ENCODE measurements around the gene IFNLR1.

IFNLR1 gene

DNA sequence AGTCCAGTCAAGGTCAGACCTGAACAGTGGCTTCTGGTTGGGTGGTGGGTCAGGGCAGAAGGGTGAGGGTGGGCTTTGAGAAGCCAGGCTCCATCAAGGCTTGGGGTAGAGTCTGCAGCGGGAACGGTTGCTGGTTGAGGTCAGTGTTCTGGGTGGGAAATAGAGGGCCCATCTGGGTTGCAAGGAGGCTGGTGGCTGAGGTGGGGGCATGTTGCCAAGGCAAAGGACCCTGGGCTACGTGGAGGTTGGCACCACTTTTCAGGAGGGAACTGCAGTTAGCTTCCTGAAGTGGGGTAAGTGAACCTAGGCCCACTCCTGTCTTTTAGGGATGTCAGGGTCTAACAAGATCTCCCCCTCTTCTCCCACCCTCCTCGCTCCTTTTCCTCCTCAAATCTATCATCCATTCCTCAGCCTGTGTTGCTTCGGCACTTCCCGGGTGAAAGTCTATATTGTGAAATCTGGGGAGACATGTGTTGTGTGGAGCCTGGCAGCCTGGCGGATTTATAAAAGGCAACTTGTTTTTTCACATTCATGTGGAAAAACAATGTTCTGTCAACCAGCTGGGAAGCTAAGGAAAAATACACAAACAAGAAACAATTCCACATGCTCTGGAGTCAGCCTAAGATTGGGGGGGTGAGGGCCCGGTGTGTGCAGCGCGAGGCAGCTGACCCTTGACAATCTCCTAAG, 45.6 kb downstream of the IFNLR1 start:
- no peak for DNase-seq (ENCODE audit: extremely low read depth, insufficient read length)
- Histone ChIP-seq H3K36me3 (ENCODE audit: control insufficient read depth, insufficient read depth, low read length) (no peaks in the 10 kb centered on the region), H3K4me3 (replicated peaks; ENCODE audit: low read depth, low read length) (no peak overlapping the region), H3K27me3 (replicated peaks; ENCODE audit: control insufficient read depth, insufficient read depth, low read length) (no peaks in the 10 kb centered on the region)
- TF ChIP-seq, protein P1, sequence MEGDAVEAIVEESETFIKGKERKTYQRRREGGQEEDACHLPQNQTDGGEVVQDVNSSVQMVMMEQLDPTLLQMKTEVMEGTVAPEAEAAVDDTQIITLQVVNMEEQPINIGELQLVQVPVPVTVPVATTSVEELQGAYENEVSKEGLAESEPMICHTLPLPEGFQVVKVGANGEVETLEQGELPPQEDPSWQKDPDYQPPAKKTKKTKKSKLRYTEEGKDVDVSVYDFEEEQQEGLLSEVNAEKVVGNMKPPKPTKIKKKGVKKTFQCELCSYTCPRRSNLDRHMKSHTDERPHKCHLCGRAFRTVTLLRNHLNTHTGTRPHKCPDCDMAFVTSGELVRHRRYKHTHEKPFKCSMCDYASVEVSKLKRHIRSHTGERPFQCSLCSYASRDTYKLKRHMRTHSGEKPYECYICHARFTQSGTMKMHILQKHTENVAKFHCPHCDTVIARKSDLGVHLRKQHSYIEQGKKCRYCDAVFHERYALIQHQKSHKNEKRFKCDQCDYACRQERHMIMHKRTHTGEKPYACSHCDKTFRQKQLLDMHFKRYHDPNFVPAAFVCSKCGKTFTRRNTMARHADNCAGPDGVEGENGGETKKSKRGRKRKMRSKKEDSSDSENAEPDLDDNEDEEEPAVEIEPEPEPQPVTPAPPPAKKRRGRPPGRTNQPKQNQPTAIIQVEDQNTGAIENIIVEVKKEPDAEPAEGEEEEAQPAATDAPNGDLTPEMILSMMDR (IDR thresholded peaks at IDR 0.05; ENCODE audit: insufficient read depth, low read length, poor library complexity, severe bottlenecking): no peak

DNA sequence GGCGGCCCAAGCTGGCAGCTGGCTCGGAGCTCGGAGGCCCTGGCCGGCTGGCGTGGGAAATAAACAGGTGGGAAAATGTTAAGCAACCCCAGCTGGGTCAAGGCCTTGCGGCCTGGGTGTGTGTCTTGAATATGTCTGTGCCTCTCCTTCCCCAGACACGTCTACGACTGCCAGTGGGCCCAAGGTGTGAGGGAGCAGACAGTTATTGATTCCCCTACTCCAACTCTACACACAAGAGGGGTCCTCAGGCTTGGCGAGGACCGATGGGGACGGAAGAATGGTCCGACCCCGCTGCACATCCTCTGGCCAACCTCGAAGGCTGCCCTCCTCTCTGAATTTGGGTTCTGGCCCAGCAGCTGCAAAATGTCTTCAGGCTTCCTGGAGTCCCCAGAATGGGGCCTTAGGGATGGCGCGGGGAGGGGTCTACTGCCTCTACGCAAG, 46.3 kb downstream of the IFNLR1 start:
- H3K27me3 ChIP-seq (replicated peaks; ENCODE audit: control insufficient read depth, insufficient read depth, low read length): no peaks in the 10 kb centered on the region
- H3K36me3 ChIP-seq (ENCODE audit: control insufficient read depth, insufficient read depth, low read length): no peaks in the 10 kb centered on the region
- no peak for DNase-seq (ENCODE audit: extremely low read depth, insufficient read length)
- no peak overlapping the region for H3K4me3 ChIP-seq (replicated peaks; ENCODE audit: low read depth, low read length)
- TF ChIP-seq, protein P1 (IDR thresholded peaks at IDR 0.05; ENCODE audit: insufficient read depth, low read length, poor library complexity, severe bottlenecking): no peak

DNA sequence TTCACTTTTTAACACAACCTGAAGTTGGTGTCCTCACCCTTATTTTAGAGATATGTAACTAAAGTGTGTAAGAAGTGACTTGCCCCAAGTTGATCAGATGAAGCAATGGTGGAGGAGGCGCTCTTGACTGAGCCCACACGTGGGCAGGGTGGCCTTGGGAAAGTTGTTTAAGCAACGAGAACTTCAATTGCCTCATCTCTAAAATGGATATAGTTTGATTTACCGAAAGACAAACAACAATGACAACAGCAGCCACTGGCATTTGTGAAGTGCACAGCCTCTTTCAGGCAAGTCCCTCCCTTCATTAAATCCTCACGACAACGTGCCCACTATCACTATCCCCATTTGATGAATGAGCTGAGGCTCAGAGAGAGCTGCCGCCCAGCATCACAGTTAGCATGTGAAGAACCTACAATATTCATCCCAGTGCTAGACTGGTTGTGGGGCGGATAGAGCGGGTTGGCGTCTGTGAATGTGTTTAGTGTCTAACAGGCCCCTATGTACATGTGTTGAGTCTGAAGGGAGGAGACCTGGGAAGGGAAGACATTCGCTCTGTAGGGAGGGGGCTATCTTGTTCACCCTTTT, 47.2 kb downstream of the IFNLR1 start:
- Histone ChIP-seq H3K36me3 (ENCODE audit: control insufficient read depth, insufficient read depth, low read length) (no peaks in the 10 kb centered on the region), H3K27me3 (replicated peaks; ENCODE audit: control insufficient read depth, insufficient read depth, low read length) (no peaks in the 10 kb centered on the region), H3K4me3 (replicated peaks; ENCODE audit: low read depth, low read length) (no peak overlapping the region)
- no peak for DNase-seq (ENCODE audit: extremely low read depth, insufficient read length)
- TF ChIP-seq, protein P1 (IDR thresholded peaks at IDR 0.05; ENCODE audit: insufficient read depth, low read length, poor library complexity, severe bottlenecking): no peak

DNA sequence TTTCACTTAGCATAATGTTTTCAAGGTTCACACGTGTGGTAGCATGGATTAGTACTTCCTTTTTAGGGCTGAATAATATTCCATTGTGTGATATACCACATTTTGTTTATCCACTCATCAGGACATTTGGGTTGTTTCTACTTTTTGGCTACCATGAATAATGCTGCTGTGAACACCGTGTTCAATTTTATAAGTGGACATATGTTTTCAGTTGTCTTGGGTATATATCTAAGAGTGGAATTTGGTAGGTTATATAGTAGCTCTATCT, 47.9 kb downstream of the IFNLR1 start:
- Histone ChIP-seq H3K4me3 (replicated peaks; ENCODE audit: low read depth, low read length) (no peak overlapping the region), H3K36me3 (ENCODE audit: control insufficient read depth, insufficient read depth, low read length) (no peaks in the 10 kb centered on the region), H3K27me3 (replicated peaks; ENCODE audit: control insufficient read depth, insufficient read depth, low read length) (no peaks in the 10 kb centered on the region)
- DNase-seq (ENCODE audit: extremely low read depth, insufficient read length): no peak
- TF ChIP-seq, protein P1 (IDR thresholded peaks at IDR 0.05; ENCODE audit: insufficient read depth, low read length, poor library complexity, severe bottlenecking): no peak

DNA sequence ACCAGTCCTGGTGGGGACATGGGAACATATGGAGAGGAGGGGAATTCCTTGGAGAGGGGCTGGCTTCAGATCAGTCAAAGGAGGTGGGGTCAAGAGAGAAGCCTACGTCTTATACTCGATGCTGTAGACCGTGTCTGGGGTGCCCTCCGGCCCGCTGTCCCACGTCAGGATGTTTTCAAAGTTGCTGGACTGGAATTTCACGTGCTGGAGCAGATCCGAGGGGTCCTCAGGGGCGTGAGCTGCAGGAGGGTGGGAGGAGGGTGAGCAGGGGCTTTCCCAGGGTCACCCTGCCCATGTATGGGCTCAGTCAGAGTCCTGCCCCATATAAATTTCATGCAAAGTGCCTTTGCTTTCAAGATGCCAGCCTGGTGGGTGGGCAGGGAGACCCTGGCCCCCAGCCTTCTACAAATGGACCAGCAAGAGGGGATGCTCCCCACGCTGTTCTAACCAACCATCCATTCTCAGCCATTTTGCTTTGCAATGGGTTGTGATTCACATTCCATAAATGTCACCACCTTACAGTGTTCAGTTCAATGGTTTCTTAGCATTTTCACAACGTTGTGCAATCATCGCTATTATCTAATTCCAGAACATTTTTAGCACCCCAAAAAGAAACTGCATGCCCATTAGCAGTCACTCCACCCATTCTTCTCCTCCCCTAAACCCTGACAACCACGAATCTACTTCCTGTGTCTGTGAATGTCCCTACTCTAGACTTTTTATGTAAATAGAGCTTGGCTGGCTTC, 48.4 kb downstream of the IFNLR1 start:
- TF ChIP-seq, protein P1 (IDR thresholded peaks at IDR 0.05; ENCODE audit: insufficient read depth, low read length, poor library complexity, severe bottlenecking): no peak
- H3K4me3 ChIP-seq (replicated peaks; ENCODE audit: low read depth, low read length): no peak overlapping the region
- H3K36me3 ChIP-seq (ENCODE audit: control insufficient read depth, insufficient read depth, low read length): no peaks in the 10 kb centered on the region
- no peak for DNase-seq (ENCODE audit: extremely low read depth, insufficient read length)
- no peaks in the 10 kb centered on the region for H3K27me3 ChIP-seq (replicated peaks; ENCODE audit: control insufficient read depth, insufficient read depth, low read length)
